GM18861 (cell line): Measurements from ENCODE around the gene CENPT.
A peak's percentile ranks its signal among the peaks of the same experiment; 100 is the strongest.
"Not testable (repeated sequence)": the region's sequence is repeated elsewhere in the genome, so short reads cannot be mapped to it uniquely, and the experiment has no call there.

Experiments used
- ATAC-seq: cut with Tn5 transposase; IDR thresholded peaks from one replicate; pipeline ENCODE4 v1.9.1; 2021; ENCODE audit not compliant: unreplicated experiment

The CENPT gene

GRCh38 chr16:67846320-67847063 lies 1.0 kb downstream of the CENPT start, which contains the start of gene NUTF2:
Gene NUTF2 (plus strand): TSS chr16:67846933. CDS start chr16:67865131, 18,198 bp downstream.
- ATAC-seq = peak; percentile 44

GRCh38 chr16:67846063-67846319 lies 1.5 kb downstream of the CENPT start:
- ATAC-seq = no peak

GRCh38 chr16:67845291-67846062 lies 2.0 kb downstream of the CENPT start:
- ATAC-seq = no peak

GRCh38 chr16:67844497-67844896 lies 3.0 kb downstream of the CENPT start:
- ATAC-seq = no peak

- ATAC-seq = no peak
Observed at GRCh38 chr16:67843343-67843765, 4.1 kb downstream of the CENPT start.

- peak; percentile 13 for ATAC-seq
Observed at GRCh38 chr16:67842509-67843342, 4.8 kb downstream of the CENPT start.

- peak; percentile 37 for ATAC-seq
Observed at GRCh38 chr16:67841816-67842508, 5.5 kb downstream of the CENPT start, which contains the start of gene THAP11. Gene THAP11 (plus strand): TSS chr16:67842320. CDS start chr16:67842555, 235 bp downstream.

- ATAC-seq = no peak
Observed at GRCh38 chr16:67841198-67841815, 6.2 kb downstream of the CENPT start.

GRCh38 chr16:67837811-67838210 lies 9.7 kb downstream of the CENPT start:
- no peak for ATAC-seq

- not testable (repeated sequence) for ATAC-seq
Observed at GRCh38 chr16:67837190-67837589, 10.3 kb downstream of the CENPT start.

GRCh38 chr16:67834242-67834614 lies 13.3 kb downstream of the CENPT start:
- no peak for ATAC-seq

GRCh38 chr16:67833415-67834241 lies 13.9 kb downstream of the CENPT start:
- ATAC-seq = peak; percentile 96

GRCh38 chr16:67833030-67833414 lies 14.5 kb downstream of the CENPT start:
- no peak for ATAC-seq

GRCh38 chr16:67828651-67829050 lies 18.8 kb downstream of the CENPT start:
- no peak for ATAC-seq

- no peak for ATAC-seq
Observed at GRCh38 chr16:67825906-67826305, 21.6 kb downstream of the CENPT start.

- ATAC-seq = no peak
Observed at GRCh38 chr16:67825119-67825518, 22.4 kb downstream of the CENPT start.

GRCh38 chr16:67822511-67822910 lies 25.0 kb downstream of the CENPT start:
- ATAC-seq = no peak

- ATAC-seq = no peak
Observed at GRCh38 chr16:67820608-67821259, 26.8 kb downstream of the CENPT start.

- no peak for ATAC-seq
Observed at GRCh38 chr16:67814567-67814966, 32.9 kb downstream of the CENPT start.
